GM12864 (cell line): ENCODE data around the gene IFT57.

Experiments
- DNase-seq: peaks from one replicate; pipeline ENCODE4 v3.0.0-alpha.2; 2011; ENCODE audit warnings: low read depth
- H3K4me3 ChIP-seq: 2 replicates; pipeline ENCODE4 v1.5.1; 2011; ENCODE audit warnings: mild to moderate bottlenecking, low read depth, low read length, control low read depth
- CTCF ChIP-seq: IDR thresholded peaks from 2 replicates; pipeline ENCODE4 v1.5.1; 2011; ENCODE audit warnings: low read depth, mild to moderate bottlenecking, moderate library complexity, low read length, control low read depth, inconsistent platforms; ENCODE audit errors: missing control alignments

IFT57 gene

GRCh38 chr3:108177536-108177935 lies 44.7 kb downstream of the IFT57 start:
- no peak for TF ChIP-seq CTCF
- H3K4me3 ChIP-seq = no peak overlapping the region
- no peak for DNase-seq

- no peak overlapping the region for H3K4me3 ChIP-seq
- no peak for TF ChIP-seq CTCF
- no peak for DNase-seq
Observed at GRCh38 chr3:108175352-108175751, 46.9 kb downstream of the IFT57 start.

- no peak overlapping the region for H3K4me3 ChIP-seq
- no peak for TF ChIP-seq CTCF
- DNase-seq = no peak
Observed at GRCh38 chr3:108171106-108171505, 51.1 kb downstream of the IFT57 start.

- no peak for DNase-seq
- no peak overlapping the region for H3K4me3 ChIP-seq
- no peak for TF ChIP-seq CTCF
Observed at GRCh38 chr3:108164391-108164790, 57.8 kb downstream of the IFT57 start.

- H3K4me3 ChIP-seq = no peak overlapping the region
- DNase-seq = no peak
- no peak for TF ChIP-seq CTCF
Observed at GRCh38 chr3:108159865-108160264, 62.4 kb downstream of the IFT57 start.

- H3K4me3 ChIP-seq = no peak overlapping the region
- no peak for TF ChIP-seq CTCF
- DNase-seq = no peak
Observed at GRCh38 chr3:108159105-108159504, 63.1 kb downstream of the IFT57 start.

GRCh38 chr3:108158251-108158650 lies 64.0 kb downstream of the IFT57 start:
- no peak for DNase-seq
- TF ChIP-seq CTCF = no peak
- no peak overlapping the region for H3K4me3 ChIP-seq
